ENCODE measurements around the gene CFAP77.

The CFAP77 gene

DNA sequence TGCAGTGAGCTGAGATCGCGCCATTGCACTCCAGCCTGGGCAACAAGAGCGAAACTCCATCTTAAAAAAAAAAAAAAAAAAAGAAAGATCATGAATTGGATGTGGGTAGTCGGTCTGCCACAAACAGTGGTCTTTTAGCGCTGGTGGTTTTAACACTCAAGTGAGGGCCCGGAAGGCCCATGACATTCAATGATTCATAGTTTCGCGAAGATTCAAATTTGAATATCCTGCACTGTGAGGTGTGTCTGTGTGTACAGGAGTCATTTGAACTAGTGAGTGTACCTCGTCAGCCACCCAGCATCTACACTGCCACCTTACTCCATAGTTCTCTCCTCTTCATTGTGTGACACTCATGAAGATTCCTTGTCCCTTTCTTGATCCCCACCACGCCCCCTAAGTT is 41.3 kb downstream of the CFAP77 start:
- DNase-seq (ENCODE audit: low read depth in 2 of 2): no peak

- DNase-seq (ENCODE audit: low read depth in 2 of 2): no peak
These were observed 46.2 kb downstream of the CFAP77 start for GRCh38 chr9:132456241-132456640.

- DNase-seq (ENCODE audit: low read depth in 2 of 2): no peak
These were observed 47.7 kb downstream of the CFAP77 start for GRCh38 chr9:132457504-132458236.

- no peak for DNase-seq (ENCODE audit: low read depth in 2 of 2)
These were observed 48.4 kb downstream of the CFAP77 start for GRCh38 chr9:132458432-132458831.

DNA sequence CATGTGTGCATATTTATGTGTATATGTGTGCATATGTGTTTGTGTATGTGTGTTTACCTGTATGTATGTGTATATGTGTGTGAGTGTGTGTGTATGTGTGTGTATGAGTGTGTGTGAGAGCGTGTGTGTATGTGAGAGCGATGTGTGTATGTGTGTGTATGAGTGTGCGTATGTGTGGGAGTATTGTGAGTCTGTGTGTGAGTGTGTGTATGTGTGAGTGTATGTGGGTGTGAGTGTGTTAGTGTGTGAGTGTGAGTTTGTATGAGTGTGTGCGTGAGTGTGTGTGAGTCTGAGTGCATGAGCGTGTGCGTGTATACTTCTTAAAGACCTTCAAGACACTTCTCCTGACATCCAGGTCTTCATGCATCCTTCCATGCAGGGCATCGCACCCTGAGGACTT is 49.6 kb downstream of the CFAP77 start:
- DNase-seq (ENCODE audit: low read depth in 2 of 2): no peak

DNA sequence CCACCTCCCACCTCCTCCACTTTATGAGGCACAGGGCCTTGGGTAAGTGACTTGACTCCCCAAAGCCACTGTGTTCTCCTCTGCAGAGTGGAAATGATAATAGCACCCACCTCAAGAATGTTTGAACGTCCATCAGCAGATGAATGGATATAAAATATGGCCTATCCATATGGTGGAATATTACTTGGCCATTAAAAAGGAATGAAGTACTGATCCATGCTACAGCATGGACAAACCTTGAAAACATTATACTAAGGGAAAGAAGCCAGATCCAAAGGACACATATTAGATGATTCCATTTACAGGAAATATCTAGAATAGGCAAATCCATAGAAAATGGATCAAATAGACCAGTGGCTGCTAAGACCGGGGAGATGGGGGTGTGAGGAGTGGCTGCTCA is 50.2 kb downstream of the CFAP77 start:
- DNase-seq (ENCODE audit: low read depth in 2 of 2): no peak

DNA sequence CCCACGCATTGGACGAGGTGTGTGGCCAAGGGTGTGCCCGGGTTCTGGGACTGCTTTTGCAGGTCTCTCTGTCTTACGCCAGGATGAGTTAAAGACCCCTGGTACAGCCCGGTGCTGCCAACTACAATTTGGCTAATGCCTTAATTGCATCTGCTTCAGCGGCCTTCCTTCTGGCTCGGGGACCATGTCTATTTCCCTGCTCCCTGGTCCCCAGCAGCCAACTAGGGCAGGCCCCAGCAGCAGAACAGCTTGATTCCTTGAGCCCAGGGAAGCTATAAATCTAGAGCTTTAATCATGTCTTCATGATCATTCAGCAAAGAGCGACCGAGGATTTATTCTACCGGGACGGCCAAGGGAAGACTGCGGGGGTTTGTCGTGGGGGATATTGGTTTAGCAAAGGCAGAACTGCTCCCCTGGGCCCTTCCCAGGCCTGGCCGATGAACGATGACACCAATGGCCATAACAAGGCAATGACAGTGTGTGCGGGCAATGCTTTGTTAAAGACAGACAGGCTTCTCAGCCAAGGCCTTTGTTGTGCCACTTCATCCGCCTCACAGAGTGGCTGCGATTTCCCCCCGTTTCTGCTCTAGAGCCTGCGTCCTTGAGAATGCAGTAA is 51.4 kb downstream of the CFAP77 start:
- no peak for DNase-seq (ENCODE audit: low read depth in 2 of 2)

DNA sequence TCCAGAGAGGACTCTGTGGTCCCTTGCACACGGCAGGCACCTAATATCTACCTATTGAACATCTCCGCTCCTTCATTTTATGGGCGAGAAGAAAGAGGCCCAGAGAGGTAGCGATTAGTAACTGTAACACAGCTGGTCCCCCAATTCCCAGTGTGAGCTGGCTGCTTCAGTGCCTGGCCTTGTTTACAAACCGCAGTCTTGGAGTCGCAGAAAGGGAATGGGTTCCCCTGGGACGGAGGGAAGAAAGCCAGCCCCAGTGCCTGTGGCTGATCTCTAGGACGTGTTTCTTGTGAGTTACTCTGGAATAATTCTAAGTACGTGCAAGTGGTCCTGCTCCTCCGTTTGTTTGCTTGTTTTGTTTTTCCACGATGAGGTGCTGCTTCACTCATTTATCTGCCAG is 52.0 kb downstream of the CFAP77 start:
- DNase-seq (ENCODE audit: low read depth in 2 of 2): no peak

DNA sequence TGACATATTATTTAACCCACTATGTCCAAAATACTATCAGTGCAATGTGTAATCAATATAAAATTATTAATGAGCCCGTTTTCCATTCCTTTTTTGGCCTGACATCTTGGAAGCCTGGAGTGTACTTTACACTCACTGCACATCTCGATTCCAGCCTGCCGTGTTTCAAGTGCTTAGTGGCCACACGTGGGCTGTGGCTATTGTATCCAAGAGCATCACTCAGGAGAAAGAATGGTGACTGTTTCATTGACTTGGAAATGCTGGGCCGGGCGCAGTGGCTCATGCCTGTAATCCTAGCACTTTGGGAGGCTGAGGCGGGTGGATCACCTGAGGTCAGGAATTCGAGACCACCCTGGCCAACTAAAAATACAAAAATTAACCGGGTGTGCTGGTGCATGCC is 54.5 kb downstream of the CFAP77 start:
- DNase-seq (ENCODE audit: low read depth in 2 of 2): no peak

GRCh38 chr9:132465131-132465635 is 55.2 kb downstream of the CFAP77 start:
- no peak for DNase-seq (ENCODE audit: low read depth in 2 of 2)

GRCh38 chr9:132472199-132472598 is 62.2 kb downstream of the CFAP77 start:
- no peak for DNase-seq (ENCODE audit: low read depth in 2 of 2)

DNA sequence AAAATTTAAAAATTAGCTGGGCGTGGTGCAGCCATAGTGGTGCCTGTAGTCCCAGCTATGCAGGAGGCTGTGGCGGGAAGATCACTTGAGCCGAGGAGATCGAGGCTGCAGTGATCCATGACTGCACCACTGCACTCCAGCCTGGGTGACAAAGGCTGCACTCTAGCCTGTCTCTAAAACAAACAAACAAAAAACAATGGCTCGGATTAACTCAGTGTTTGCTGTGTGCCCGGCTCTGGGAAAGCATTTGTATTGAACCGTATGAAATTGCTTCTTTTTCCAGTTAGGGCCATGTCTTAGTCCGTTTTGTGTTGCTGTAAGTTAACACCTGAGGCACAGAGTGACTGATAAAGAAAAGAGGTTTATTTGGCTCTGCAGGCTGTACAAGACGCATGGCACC is 62.6 kb downstream of the CFAP77 start:
- DNase-seq (ENCODE audit: low read depth in 2 of 2): no peak

- DNase-seq (ENCODE audit: low read depth in 2 of 2): no peak
These were observed 64.2 kb downstream of the CFAP77 start for GRCh38 chr9:132474253-132474652.

DNA sequence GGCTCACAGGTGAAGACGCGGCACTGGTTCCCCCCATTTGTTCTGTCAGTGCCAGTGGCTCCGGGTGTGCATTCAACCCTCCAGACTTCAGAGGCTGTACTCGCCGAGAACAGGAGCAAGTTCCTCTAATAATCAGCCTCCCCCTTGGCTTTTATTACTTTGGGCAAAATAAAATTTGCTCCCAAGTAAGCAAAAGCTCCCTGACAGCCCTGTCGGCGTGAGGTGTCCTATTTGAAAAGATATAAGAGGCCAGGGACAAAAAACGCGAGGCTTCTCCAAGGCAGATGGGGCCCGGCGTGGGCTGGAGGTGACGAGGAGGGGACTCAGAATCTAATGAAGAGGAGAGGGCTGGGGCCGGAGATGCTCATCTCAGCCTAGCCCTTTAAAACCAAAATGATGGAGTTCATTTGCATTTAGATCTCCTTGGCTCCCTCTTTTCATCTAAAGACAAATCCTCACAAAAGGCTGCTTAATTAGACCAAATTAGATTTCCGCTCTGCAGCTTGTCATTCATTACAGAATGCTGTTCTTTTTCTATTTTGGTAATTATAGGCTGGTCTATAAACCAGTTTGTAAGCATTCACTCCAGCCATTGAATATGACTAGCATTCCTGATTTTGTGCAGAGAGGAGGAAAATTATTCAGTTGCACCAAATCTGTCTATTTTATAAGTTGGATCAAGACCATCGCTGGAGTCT is 68.5 kb downstream of the CFAP77 start:
- no peak for DNase-seq (ENCODE audit: low read depth in 2 of 2)

DNA sequence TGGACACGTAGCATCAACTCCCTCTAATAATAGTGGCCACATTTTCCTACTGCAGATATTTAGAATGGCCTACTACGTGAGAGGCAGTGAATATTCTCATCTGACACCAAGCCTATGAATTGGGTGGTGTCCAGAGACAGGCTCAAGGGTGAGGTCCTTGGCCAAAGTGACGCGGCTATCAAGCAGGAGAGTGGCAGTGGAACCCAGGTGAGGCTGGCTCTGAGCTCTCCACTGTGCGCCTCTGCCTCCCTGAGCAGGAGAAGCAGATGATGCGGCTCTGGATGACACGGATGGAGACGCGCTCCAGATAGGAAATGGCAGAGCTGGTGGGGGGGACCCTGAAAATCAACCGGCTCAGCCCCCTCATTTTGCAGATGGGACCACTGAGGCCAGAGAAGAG is 69.7 kb downstream of the CFAP77 start:
- DNase-seq (ENCODE audit: low read depth in 2 of 2): no peak

- DNase-seq (ENCODE audit: low read depth in 2 of 2): no peak
These were observed 71.2 kb downstream of the CFAP77 start for GRCh38 chr9:132481053-132481849.

DNA sequence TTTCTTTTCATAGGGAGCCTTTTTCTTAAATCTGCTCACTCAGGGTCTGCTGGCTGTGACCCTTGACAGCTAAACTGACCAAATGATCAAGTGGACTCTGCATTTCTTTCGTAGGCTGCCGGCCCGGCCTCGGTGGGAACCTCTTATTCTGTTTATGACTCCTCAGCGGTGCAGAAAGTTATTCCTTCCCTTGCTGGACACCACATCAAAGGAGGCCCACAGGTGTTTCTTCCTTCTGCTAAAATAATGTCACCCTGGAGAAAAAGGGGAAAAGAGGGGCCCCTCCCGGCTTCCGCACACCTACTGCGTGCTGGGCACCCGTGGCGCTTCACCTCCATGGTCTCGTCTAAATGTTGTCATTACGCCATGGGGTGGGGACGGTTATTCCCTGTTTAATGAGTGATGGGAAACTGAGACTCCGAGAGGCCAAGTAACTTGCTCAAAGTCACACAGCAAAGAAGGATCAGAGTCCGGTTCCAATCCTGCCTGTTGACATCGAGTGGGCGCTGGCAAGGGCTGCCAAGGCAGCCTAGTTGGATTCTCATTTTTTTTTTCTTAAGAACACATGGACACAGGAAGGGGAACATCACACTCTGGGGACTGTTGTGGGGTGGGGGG is 72.3 kb downstream of the CFAP77 start:
- no peak for DNase-seq (ENCODE audit: low read depth in 2 of 2)

GRCh38 chr9:132485393-132485792 is 75.4 kb downstream of the CFAP77 start:
- DNase-seq (ENCODE audit: low read depth in 2 of 2): no peak

GRCh38 chr9:132486706-132487350 is 76.8 kb downstream of the CFAP77 start:
- DNase-seq (ENCODE audit: low read depth in 2 of 2): no peak

- DNase-seq (ENCODE audit: low read depth in 2 of 2): no peak
These were observed 77.4 kb downstream of the CFAP77 start for GRCh38 chr9:132487351-132487791.

- DNase-seq (ENCODE audit: low read depth in 2 of 2): no peak
These were observed 78.0 kb downstream of the CFAP77 start for GRCh38 chr9:132487980-132488535.
